K562 (cell line): ENCODE measurements around the gene DAPP1. TPM values are rescaled to one million over a fixed set of nuclear protein-coding genes. Genes with fewer than 3 reads are reported as not detected.

Experiments
- BCLAF1 ChIP-seq, 2 experiments: fragments of 450-650 bp in 1 of 2; IDR thresholded peaks; 2 replicates each; pipeline ENCODE4 v1.6.1; 2011 to 2017; ENCODE audit warnings: low read depth in 2 of 2, antibody characterized with exemption in 1 of 2, borderline replicate concordance in 1 of 2, low read length in 1 of 2, mild to moderate bottlenecking in 1 of 2, mixed read lengths in 1 of 2; ENCODE audit not compliant: control insufficient read depth in 1 of 2
- BRD9 ChIP-seq: fragments of 450-650 bp; IDR thresholded peaks from 2 replicates; pipeline ENCODE4 v1.6.1; 2018; ENCODE audit warnings: low read depth; ENCODE audit not compliant: partially characterized antibody
- ELK1 ChIP-seq: sonication (generic); formaldehyde crosslinking; IDR thresholded peaks from 2 replicates; pipeline ENCODE4 v1.8.1; 2022; ENCODE audit warnings: missing genetic modification reagents
- ETS2 ChIP-seq: IDR thresholded peaks from 2 replicates; pipeline ENCODE4 v1.6.1; 2016; ENCODE audit warnings: borderline replicate concordance, missing genetic modification characterization, mild to moderate bottlenecking, moderate library complexity, missing compliant biosample characterization; ENCODE audit not compliant: poor library complexity, severe bottlenecking
- EWSR1 ChIP-seq: fragments of 450-650 bp; IDR thresholded peaks from 2 replicates; pipeline ENCODE4 v1.6.1; 2018; ENCODE audit warnings: borderline replicate concordance, mild to moderate bottlenecking, low read depth, moderate library complexity; ENCODE audit not compliant: partially characterized antibody
- MBD2 ChIP-seq: sonication (generic); IDR thresholded peaks from 2 replicates; pipeline ENCODE4 v1.6.1; 2016; ENCODE audit warnings: low read depth, borderline replicate concordance
- MTA2 ChIP-seq: fragments of 450-650 bp; IDR thresholded peaks from 2 replicates; pipeline ENCODE4 v1.6.1; 2016; ENCODE audit warnings: low read depth
- NFIX ChIP-seq: fragments of 250-450 bp; sonication (Bioruptor Pico); IDR thresholded peaks from 2 replicates; pipeline ENCODE4 v1.4.0; 2020; ENCODE audit warnings: low read depth, mild to moderate bottlenecking, moderate library complexity
- RBM34 ChIP-seq: fragments of 200-400 bp; formaldehyde crosslinking; IDR thresholded peaks from 2 replicates; pipeline ENCODE4 v1.6.1; 2018; ENCODE audit warnings: low read length, borderline replicate concordance; ENCODE audit not compliant: insufficient read depth
- TBP ChIP-seq: optimal IDR thresholded peaks from 2 replicates; pipeline ENCODE3; 2011; ENCODE audit warnings: low read depth, low read length, improper control_type of control experiment
- USF2 ChIP-seq: sonication (generic); formaldehyde crosslinking; IDR thresholded peaks from 2 replicates; pipeline ENCODE4 v1.5.0; 2020; ENCODE audit warnings: missing genetic modification reagents
- ZNF583 ChIP-seq: fragments of 250-450 bp; sonication (Bioruptor Pico); IDR thresholded peaks from 2 replicates; pipeline ENCODE4 v1.4.0; 2020
- ZNF764 ChIP-seq: fragments of 250-450 bp; sonication (Bioruptor Pico); IDR thresholded peaks from 2 replicates; pipeline ENCODE4 v1.4.0; 2020; ENCODE audit warnings: low read depth, mild to moderate bottlenecking, moderate library complexity
- polyA plus RNA-seq, 8 experiments: library from polyadenylated mRNA; depleted of rRNA in 4 of 8; stranded (reverse) in 5 of 8; unstranded in 3 of 8; fragments of >200 nt; fragmentation: Nextera tagmentation in 2 of 8; fragmentation: Illumina TruSeq in 1 of 8; extraction: Ambion mirVana in 2 of 8; extraction: Trizol in 1 of 8; gene quantifications; 2 replicates each; pipeline versions ENCODE4 v1.2.1 to v1.2.3, GENCODE V29; 2011 to 2014; ENCODE audit warnings: inconsistent platforms in 1 of 8, missing spikeins in 1 of 8
- total RNA-seq, 7 experiments: library from RNA; depleted of rRNA in 6 of 7; stranded (reverse); fragments of >200 nt in 6 of 7; fragmentation: Illumina TruSeq in 2 of 7; extraction: Trizol in 2 of 7; gene quantifications; 2 replicates each; pipeline versions ENCODE4 v1.2.1 to v1.2.3, GENCODE V29; 2011 to 2021; ENCODE audit warnings: low replicate concordance in 1 of 7
- TF ChIP-seq, protein P1 (sequence below): fragments of 150-350 bp; IDR thresholded peaks from 2 replicates; pipeline ENCODE4 v1.6.1; 2014; ENCODE audit warnings: low read depth, mild to moderate bottlenecking, low read length, borderline replicate concordance
- TF ChIP-seq, protein P2 (sequence below): fragments of 450-650 bp; formaldehyde crosslinking; IDR thresholded peaks from 2 replicates; pipeline ENCODE4 v1.4.0; 2020; ENCODE audit warnings: mild to moderate bottlenecking, mixed read lengths

Gene DAPP1
- total and polyA plus RNA-seq, 9 of the 15 experiments (the other 6 are each of a cell fraction or from before 2014, with no cell fraction given) = 1.9 to 7.2 (median 3.6) TPM

DNA sequence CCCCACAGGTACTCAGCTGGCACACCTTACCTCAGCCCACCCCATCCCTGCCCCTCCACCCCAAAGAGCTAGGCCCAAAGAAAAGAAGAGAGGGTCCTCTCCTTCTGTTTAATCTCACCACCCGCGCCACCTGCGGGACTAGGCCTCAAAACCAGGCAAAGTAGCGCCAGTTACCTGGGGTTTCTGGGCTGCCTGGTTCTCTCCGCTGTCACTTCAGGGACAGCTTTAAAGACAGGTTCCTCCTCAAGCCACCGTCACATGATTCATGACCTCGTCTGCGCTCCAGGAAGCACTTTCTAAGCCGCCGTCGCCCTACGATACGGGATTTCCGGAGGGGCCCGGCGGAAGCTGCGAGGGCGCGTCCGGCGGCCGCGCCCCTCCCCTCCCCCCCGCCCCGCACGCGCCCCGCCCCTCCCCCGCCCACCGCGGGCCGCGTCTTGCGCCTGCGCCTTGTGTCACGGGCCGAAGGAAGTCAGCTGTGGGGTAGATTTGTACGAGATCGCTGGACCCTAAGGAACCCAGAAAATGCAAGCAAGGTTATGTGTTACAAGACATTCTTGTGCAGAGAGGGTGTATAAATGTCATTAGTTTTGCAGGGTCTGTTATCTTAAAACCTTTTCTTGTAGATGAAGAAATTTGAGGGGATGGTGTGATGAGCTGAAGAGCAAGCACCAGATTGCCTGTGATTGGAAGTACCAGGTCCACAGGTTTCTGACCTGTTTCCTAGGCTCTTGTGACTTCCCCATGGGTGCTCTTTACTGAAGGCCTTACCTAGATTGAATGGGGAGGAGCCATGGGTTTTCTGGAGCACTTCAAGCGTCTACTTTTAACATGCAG is 77.8 kb downstream of the DAPP1 start, which contains the start of gene LAMTOR3 (continued):
- TF ChIP-seq, protein P1, sequence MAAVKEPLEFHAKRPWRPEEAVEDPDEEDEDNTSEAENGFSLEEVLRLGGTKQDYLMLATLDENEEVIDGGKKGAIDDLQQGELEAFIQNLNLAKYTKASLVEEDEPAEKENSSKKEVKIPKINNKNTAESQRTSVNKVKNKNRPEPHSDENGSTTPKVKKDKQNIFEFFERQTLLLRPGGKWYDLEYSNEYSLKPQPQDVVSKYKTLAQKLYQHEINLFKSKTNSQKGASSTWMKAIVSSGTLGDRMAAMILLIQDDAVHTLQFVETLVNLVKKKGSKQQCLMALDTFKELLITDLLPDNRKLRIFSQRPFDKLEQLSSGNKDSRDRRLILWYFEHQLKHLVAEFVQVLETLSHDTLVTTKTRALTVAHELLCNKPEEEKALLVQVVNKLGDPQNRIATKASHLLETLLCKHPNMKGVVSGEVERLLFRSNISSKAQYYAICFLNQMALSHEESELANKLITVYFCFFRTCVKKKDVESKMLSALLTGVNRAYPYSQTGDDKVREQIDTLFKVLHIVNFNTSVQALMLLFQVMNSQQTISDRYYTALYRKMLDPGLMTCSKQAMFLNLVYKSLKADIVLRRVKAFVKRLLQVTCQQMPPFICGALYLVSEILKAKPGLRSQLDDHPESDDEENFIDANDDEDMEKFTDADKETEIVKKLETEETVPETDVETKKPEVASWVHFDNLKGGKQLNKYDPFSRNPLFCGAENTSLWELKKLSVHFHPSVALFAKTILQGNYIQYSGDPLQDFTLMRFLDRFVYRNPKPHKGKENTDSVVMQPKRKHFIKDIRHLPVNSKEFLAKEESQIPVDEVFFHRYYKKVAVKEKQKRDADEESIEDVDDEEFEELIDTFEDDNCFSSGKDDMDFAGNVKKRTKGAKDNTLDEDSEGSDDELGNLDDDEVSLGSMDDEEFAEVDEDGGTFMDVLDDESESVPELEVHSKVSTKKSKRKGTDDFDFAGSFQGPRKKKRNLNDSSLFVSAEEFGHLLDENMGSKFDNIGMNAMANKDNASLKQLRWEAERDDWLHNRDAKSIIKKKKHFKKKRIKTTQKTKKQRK = no peak
- no peak for TF ChIP-seq EWSR1
- no peak for TF ChIP-seq ZNF764 (CRISPR knock-in tag)
- TF ChIP-seq, protein P2, sequence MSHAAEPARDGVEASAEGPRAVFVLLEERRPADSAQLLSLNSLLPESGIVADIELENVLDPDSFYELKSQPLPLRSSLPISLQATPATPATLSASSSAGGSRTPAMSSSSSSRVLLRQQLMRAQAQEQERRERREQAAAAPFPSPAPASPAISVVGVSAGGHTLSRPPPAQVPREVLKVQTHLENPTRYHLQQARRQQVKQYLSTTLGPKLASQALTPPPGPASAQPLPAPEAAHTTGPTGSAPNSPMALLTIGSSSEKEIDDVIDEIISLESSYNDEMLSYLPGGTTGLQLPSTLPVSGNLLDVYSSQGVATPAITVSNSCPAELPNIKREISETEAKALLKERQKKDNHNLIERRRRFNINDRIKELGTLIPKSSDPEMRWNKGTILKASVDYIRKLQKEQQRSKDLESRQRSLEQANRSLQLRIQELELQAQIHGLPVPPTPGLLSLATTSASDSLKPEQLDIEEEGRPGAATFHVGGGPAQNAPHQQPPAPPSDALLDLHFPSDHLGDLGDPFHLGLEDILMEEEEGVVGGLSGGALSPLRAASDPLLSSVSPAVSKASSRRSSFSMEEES (CRISPR knock-in tag) = peak; percentile 48; the same call in 1 of the 2 replicates
- TF ChIP-seq BCLAF1 (IDR thresholded peaks at IDR 0.05; ENCODE audit: borderline replicate concordance in 1 of 2, control insufficient read depth in 1 of 2, low read depth in 2 of 2, low read length in 1 of 2) = no peak
- no peak for TF ChIP-seq RBM34
- TF ChIP-seq MBD2 = peak; percentile 65; the same call in 1 of the 2 replicates
- no peak for TF ChIP-seq NFIX (CRISPR knock-in tag)
- TF ChIP-seq TBP = peak; percentile 52
- peak; percentile 22; the same call in 1 of the 2 replicates for TF ChIP-seq MTA2
- TF ChIP-seq BRD9 = no peak
- TF ChIP-seq ELK1 (CRISPR knock-in tag) = no peak
- TF ChIP-seq USF2 = peak; percentile 94
- no peak for TF ChIP-seq ETS2
- no peak for TF ChIP-seq ZNF583 (CRISPR knock-in tag)
